HG02610 (cell line): ENCODE measurements around the gene RIC1.
A peak's percentile ranks its signal among the peaks of the same experiment; 100 is the strongest.
"Not testable (repeated sequence)": the region's sequence is repeated elsewhere in the genome, so short reads cannot be mapped to it uniquely, and the experiment has no call there.

ENCODE experiments used
- ATAC-seq: cut with Tn5 transposase; IDR thresholded peaks from one replicate; pipeline ENCODE4 v1.9.1; 2021; ENCODE audit warnings: mild to moderate bottlenecking, moderate library complexity; ENCODE audit not compliant: unreplicated experiment

The RIC1 gene

GRCh38 chr9:5622016-5622415, 6.9 kb upstream of the RIC1 start:
- ATAC-seq = no peak

- ATAC-seq = peak; percentile 27
Measured at GRCh38 chr9:5624655-5625054, 4.3 kb upstream of the RIC1 start.

GRCh38 chr9:5626727-5627634, 1.9 kb upstream of the RIC1 start:
- ATAC-seq = peak; percentile 38

- not testable (repeated sequence) for ATAC-seq
Measured at GRCh38 chr9:5627686-5628085, 1.2 kb upstream of the RIC1 start.

GRCh38 chr9:5628183-5628529, 751 bp upstream of the RIC1 start:
- ATAC-seq = no peak

- ATAC-seq = peak; percentile 3
Measured at GRCh38 chr9:5629312-5630080, 589 bp downstream of the RIC1 start.

- no peak for ATAC-seq
Measured at GRCh38 chr9:5630081-5630507, 1.2 kb downstream of the RIC1 start.

GRCh38 chr9:5631026-5631425, 2.1 kb downstream of the RIC1 start:
- no peak for ATAC-seq

- ATAC-seq = no peak
Measured at GRCh38 chr9:5632540-5632939, 3.6 kb downstream of the RIC1 start.

GRCh38 chr9:5633243-5633642, 4.3 kb downstream of the RIC1 start:
- ATAC-seq = no peak

- ATAC-seq = no peak
Measured at GRCh38 chr9:5635390-5635789, 6.5 kb downstream of the RIC1 start.

GRCh38 chr9:5639816-5640215, 10.9 kb downstream of the RIC1 start:
- ATAC-seq = no peak

GRCh38 chr9:5642170-5642569, 13.3 kb downstream of the RIC1 start:
- ATAC-seq = no peak

- no peak for ATAC-seq
Measured at GRCh38 chr9:5643005-5643624, 14.2 kb downstream of the RIC1 start.

- no peak for ATAC-seq
Measured at GRCh38 chr9:5644501-5644900, 15.6 kb downstream of the RIC1 start.

GRCh38 chr9:5646116-5646515, 17.2 kb downstream of the RIC1 start:
- no peak for ATAC-seq

- no peak for ATAC-seq
Measured at GRCh38 chr9:5650356-5651105, 21.6 kb downstream of the RIC1 start.

GRCh38 chr9:5651246-5651645, 22.3 kb downstream of the RIC1 start:
- ATAC-seq = no peak

- ATAC-seq = no peak
Measured at GRCh38 chr9:5652821-5653220, 23.9 kb downstream of the RIC1 start.

GRCh38 chr9:5662804-5663203, 33.9 kb downstream of the RIC1 start:
- ATAC-seq = not testable (repeated sequence)

- no peak for ATAC-seq
Measured at GRCh38 chr9:5665059-5665458, 36.2 kb downstream of the RIC1 start.
